ENCODE measurements around the gene TUBA4A.

The TUBA4A gene

DNA sequence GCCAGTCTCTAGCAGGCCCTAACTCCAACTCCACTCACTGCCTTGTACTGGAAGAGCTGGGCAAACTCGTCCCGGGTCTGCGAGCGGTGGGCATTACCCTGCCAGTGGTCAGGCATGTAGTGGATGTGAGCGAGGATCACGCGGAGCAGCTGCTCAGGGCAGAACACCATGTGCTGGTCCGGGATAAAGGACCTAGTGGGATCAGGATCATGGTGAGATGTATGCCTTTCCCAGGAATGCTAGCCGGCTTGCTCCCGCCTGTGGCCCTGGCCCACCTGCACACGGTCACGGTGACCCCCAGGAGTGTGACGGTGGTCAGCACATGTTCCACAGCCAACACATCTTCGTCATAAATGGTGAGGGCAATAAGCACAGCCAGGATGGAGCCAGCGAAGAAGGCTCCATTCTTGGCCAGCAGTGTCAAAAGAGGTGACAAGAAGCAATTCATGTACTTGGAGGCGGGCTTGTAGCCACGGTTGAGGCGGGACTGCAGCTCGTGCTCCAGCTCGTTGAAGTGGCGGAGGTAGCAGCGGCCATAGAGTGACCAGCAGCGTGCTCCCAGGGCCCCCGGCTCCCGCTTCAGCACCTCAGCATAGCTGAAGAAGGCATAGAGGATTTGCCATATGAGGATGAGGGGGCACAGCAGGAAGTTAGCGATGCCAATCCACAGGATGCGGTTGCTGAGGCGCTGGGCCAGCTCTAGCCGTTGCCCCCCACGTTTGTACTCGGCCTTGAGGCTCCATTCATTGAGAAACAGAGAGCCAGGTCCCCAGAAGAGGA, 29.7 kb downstream of the TUBA4A start:
- Histone ChIP-seq H3K27me3 (ENCODE audit: insufficient read depth, low read depth, severe bottlenecking) (no peaks in the 10 kb centered on the region), H3K9me3 (ENCODE audit: severe bottlenecking) (no peaks in the 10 kb centered on the region), H3K36me3 (peaks cover 87% of the 10 kb centered on the region), H3K4me3 (ENCODE audit: low read depth, low read length) (no peak overlapping the region), H3K27ac (no peak overlapping the region)
- TF ChIP-seq, protein P1, sequence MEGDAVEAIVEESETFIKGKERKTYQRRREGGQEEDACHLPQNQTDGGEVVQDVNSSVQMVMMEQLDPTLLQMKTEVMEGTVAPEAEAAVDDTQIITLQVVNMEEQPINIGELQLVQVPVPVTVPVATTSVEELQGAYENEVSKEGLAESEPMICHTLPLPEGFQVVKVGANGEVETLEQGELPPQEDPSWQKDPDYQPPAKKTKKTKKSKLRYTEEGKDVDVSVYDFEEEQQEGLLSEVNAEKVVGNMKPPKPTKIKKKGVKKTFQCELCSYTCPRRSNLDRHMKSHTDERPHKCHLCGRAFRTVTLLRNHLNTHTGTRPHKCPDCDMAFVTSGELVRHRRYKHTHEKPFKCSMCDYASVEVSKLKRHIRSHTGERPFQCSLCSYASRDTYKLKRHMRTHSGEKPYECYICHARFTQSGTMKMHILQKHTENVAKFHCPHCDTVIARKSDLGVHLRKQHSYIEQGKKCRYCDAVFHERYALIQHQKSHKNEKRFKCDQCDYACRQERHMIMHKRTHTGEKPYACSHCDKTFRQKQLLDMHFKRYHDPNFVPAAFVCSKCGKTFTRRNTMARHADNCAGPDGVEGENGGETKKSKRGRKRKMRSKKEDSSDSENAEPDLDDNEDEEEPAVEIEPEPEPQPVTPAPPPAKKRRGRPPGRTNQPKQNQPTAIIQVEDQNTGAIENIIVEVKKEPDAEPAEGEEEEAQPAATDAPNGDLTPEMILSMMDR (IDR thresholded peaks at IDR 0.05; ENCODE audit: low read depth, low read length): no peak
- no peak for DNase-seq

GRCh38 chr2:219221957-219222518, 31.7 kb downstream of the TUBA4A start:
- DNase-seq: no peak
- Histone ChIP-seq H3K27me3 (ENCODE audit: insufficient read depth, low read depth, severe bottlenecking) (no peaks in the 10 kb centered on the region), H3K4me3 (ENCODE audit: low read depth, low read length) (no peak overlapping the region), H3K9me3 (ENCODE audit: severe bottlenecking) (no peaks in the 10 kb centered on the region), H3K36me3 (peaks cover 77% of the 10 kb centered on the region), H3K27ac (no peak overlapping the region)
- TF ChIP-seq, protein P1 (IDR thresholded peaks at IDR 0.05; ENCODE audit: low read depth, low read length): no peak

DNA sequence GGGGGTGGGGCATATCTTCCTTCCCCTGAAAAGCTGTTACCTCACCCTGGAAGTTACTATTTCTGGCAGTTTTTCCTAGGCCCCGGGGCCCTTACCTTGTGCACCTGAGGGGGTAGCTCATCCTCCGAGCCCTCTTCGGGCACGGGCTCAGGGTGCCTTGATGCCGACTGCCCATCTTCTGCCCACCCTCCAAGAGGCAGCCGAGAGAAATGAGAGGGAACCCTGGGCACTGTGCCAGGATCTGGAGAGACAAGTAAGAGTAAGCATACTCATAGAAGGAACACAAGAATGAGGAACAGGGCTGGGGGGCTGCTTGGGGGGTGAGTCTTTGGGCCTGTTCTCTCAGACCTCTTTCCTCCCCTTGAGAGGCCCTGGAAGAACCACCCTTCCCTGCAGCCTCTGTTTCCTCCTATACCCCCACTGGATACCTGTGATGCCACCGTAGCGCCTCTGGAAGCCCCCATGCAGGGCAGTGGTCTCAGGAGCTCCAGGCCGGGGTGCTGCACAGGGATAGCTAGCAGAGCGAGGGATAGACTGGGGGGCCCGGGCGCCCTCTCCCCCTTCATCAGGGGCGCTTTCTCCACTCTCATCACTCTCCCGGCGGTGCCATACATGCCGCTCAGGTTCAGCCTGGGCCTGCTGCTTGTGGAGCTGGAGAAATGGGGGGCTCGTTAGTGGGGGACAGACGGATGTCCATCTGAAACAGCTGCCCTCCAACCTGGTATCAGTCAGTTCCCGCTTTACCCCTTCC, 32.9 kb downstream of the TUBA4A start:
- Histone ChIP-seq H3K9me3 (ENCODE audit: severe bottlenecking) (no peaks in the 10 kb centered on the region), H3K4me3 (ENCODE audit: low read depth, low read length) (no peak overlapping the region), H3K36me3 (peaks cover 76% of the 10 kb centered on the region), H3K27ac (no peak overlapping the region), H3K27me3 (ENCODE audit: insufficient read depth, low read depth, severe bottlenecking) (no peaks in the 10 kb centered on the region)
- no peak for DNase-seq
- TF ChIP-seq, protein P1 (IDR thresholded peaks at IDR 0.05; ENCODE audit: low read depth, low read length): no peak

DNA sequence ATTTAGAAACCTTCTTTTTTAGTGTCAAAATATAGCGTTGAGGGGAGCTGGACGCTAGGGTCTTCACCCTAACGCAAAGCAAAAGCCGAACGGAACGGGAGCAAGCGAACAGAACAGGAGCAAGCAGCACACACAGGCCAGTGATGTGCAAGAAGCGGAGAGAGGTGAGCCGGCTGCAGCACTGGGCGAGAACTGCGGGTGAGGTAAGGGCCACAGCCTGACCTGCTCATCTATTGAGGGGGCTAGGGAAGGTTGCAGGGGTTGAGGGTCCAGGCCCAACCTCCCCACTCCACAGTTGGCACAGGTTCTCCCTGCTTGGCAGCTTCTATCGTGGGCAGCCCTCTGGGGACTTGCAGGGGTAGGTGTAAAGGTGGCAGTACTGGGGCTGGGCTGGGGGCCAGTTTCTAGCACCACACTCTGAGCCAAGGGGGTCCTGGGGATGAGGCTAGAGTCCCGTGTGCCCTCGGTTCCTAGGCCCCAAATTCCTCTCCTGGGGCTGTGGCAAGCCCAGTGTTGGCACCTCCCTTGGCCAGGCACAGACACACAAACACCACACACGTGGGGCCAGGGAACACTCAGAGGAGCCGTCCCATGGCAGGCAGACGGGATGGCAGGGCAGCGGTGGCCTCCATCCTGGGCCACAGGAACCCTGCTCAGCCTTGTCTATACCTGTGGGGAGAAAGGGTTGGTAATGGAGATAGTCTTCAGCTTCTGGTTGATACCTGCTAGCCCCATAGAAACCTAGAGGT, 33.8 kb downstream of the TUBA4A start:
- no peak for DNase-seq
- Histone ChIP-seq H3K27me3 (ENCODE audit: insufficient read depth, low read depth, severe bottlenecking) (no peaks in the 10 kb centered on the region), H3K36me3 (peaks cover 76% of the 10 kb centered on the region), H3K4me3 (ENCODE audit: low read depth, low read length) (no peak overlapping the region), H3K27ac (no peak overlapping the region; the same call in 1 of the 2 replicates), H3K9me3 (ENCODE audit: severe bottlenecking) (no peaks in the 10 kb centered on the region)
- TF ChIP-seq, protein P1 (IDR thresholded peaks at IDR 0.05; ENCODE audit: low read depth, low read length): no peak

DNA sequence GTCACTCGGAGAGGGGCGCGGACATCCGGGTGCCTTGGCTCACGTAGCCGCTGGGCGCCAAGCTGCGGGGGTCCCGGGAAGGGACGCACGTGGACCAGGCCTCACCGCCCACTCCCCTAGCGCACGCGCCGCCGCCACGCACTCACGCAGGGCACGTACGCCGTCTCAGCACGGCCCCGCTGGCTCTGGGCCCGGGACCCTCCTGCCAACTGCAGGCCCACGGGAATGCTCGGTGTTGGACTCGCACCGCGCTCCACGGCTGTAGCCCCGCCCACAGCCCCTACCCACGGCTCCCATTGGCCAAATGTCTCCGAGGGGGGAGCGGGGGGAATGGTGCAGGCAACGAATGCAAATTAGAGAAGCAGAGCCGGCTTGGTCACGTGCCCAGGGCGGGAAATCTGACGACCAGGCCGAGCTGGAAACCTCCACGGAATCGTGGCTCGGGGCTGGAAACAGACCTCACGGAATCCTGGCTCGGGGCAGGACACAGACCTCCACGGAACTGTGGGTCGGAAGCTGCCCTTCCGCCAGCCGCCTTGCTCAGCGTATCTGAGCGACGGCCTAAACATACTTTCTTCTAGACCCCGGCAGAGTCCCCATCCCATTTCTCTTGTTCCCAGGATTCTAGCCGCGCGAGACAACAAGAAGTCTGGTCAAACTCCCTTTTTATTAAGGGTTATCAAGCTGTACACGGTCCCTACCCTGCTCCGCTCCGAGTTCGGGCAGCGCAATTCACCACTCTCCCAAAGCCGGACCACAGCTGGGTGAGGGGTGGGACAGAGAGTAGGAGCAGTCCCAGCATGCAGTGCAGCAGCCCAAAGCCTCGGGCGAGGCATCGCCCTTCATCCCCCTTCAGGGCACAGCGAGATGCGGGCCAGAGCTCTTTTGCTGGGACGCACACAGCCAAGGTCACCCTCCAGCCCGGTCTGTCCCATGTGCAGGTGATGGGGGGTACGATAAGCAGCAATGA, 34.7 kb downstream of the TUBA4A start, which contains the start of gene ABCB6:
Gene ABCB6 (minus strand): TSS at position 227 of the 970 bp plus-strand sequence. CDS start 285 bp downstream, outside the sequence.
- Histone ChIP-seq H3K27me3 (ENCODE audit: insufficient read depth, low read depth, severe bottlenecking) (no peaks in the 10 kb centered on the region), H3K36me3 (peaks cover 76% of the 10 kb centered on the region), H3K27ac (peak within 1 kb of the TSS; percentile 91), H3K9me3 (ENCODE audit: severe bottlenecking) (no peaks in the 10 kb centered on the region), H3K4me3 (ENCODE audit: low read depth, low read length) (peak within 1 kb of the TSS; percentile 64)
- DNase-seq: peak; percentile 98
- TF ChIP-seq, protein P1 (IDR thresholded peaks at IDR 0.05; ENCODE audit: low read depth, low read length): no peak
